Measurements from ENCODE around the gene HSPD1.
A peak's percentile ranks its signal among the peaks of the same experiment; 100 is the strongest.

Gene HSPD1

DNA sequence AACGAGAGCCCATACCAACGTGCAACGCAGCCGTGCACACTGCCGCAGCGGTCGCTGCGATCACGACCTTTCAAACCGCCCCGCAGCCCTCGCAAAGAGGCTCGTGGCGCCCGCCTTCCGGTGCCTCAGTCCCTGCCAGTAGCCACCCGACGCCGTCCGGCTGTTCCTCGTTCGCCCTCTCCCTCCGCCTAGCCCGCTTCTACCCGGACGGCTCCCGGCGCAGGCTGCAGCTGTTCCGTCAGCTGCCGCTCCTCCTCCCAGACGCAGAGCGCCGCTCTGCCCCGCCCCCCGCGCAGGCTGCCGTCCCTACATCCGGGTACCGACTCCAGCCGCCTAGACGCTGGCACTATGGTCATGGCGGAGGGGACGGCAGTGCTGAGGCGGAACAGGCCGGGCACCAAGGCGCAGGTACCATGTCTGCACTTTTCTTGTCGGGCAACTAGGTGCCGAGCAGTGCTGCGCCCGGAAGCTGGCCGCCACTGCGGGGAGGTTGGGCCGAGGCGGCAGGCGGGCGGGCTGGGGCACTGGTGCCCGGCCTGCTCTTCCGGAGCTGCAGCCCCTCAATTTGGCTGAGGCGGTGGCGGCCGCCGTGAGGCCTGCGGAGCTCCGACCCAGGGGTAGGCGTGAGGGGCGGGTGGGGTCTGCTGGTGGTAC, 16.2 kb upstream of the HSPD1 start, which contains the start of gene MOB4 (continued):
- peak; percentile 77; the same call in 1 of the 2 replicates for TF ChIP-seq ZNF843 (tag by site-specific recombination; IDR thresholded peaks at IDR 0.05)
- no peak for TF ChIP-seq ZNF514 (tag by site-specific recombination; IDR thresholded peaks at IDR 0.05)
- no peak for TF ChIP-seq SCRT1 (tag by site-specific recombination; IDR thresholded peaks at IDR 0.05; ENCODE audit: borderline replicate concordance)
- TF ChIP-seq KLF10 (tag by site-specific recombination; IDR thresholded peaks at IDR 0.05) = peak; percentile 78
- peak; percentile 94; the same call in 1 of the 2 replicates for TF ChIP-seq ZEB2 (tag by site-specific recombination; IDR thresholded peaks at IDR 0.05)
- TF ChIP-seq ZNF112 (tag by site-specific recombination; IDR thresholded peaks at IDR 0.05) = no peak
- TF ChIP-seq, protein P1, sequence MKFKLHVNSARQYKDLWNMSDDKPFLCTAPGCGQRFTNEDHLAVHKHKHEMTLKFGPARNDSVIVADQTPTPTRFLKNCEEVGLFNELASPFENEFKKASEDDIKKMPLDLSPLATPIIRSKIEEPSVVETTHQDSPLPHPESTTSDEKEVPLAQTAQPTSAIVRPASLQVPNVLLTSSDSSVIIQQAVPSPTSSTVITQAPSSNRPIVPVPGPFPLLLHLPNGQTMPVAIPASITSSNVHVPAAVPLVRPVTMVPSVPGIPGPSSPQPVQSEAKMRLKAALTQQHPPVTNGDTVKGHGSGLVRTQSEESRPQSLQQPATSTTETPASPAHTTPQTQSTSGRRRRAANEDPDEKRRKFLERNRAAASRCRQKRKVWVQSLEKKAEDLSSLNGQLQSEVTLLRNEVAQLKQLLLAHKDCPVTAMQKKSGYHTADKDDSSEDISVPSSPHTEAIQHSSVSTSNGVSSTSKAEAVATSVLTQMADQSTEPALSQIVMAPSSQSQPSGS (tag by site-specific recombination; IDR thresholded peaks at IDR 0.05; ENCODE audit: low read depth) = no peak
- TF ChIP-seq BCL11B (tag by site-specific recombination; IDR thresholded peaks at IDR 0.05; ENCODE audit: low read depth) = no peak
- peak; percentile 84; the same call in 1 of the 2 replicates for TF ChIP-seq KLF16 (tag by site-specific recombination; IDR thresholded peaks at IDR 0.05)
- TF ChIP-seq, protein P2, sequence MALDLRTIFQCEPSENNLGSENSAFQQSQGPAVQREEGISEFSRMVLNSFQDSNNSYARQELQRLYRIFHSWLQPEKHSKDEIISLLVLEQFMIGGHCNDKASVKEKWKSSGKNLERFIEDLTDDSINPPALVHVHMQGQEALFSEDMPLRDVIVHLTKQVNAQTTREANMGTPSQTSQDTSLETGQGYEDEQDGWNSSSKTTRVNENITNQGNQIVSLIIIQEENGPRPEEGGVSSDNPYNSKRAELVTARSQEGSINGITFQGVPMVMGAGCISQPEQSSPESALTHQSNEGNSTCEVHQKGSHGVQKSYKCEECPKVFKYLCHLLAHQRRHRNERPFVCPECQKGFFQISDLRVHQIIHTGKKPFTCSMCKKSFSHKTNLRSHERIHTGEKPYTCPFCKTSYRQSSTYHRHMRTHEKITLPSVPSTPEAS (tag by site-specific recombination; IDR thresholded peaks at IDR 0.05) = 0 out of 2 replicates have a peak, but pooled peaks have one; percentile 15
- TF ChIP-seq ZNF830 (tag by site-specific recombination; IDR thresholded peaks at IDR 0.05; ENCODE audit: low read depth) = no peak
- no peak for TF ChIP-seq ZNF654 (tag by site-specific recombination; IDR thresholded peaks at IDR 0.05; ENCODE audit: low read depth)
- TF ChIP-seq ZNF214 (tag by site-specific recombination; IDR thresholded peaks at IDR 0.05; ENCODE audit: borderline replicate concordance) = no peak
- no peak for TF ChIP-seq ZBTB21 (tag by site-specific recombination; IDR thresholded peaks at IDR 0.05)
- peak; percentile 64; the same call in 1 of the 2 replicates for TF ChIP-seq KLF8 (tag by site-specific recombination; IDR thresholded peaks at IDR 0.05)
- no peak for TF ChIP-seq GLI2 (tag by site-specific recombination; IDR thresholded peaks at IDR 0.05; ENCODE audit: borderline replicate concordance, low read depth)
- no peak for TF ChIP-seq ZNF354C (tag by site-specific recombination; IDR thresholded peaks at IDR 0.05; ENCODE audit: borderline replicate concordance, low read depth)
- TF ChIP-seq, protein P3, sequence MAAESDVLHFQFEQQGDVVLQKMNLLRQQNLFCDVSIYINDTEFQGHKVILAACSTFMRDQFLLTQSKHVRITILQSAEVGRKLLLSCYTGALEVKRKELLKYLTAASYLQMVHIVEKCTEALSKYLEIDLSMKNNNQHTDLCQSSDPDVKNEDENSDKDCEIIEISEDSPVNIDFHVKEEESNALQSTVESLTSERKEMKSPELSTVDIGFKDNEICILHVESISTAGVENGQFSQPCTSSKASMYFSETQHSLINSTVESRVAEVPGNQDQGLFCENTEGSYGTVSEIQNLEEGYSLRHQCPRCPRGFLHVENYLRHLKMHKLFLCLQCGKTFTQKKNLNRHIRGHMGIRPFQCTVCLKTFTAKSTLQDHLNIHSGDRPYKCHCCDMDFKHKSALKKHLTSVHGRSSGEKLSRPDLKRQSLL (tag by site-specific recombination; IDR thresholded peaks at IDR 0.05) = no peak
- no peak for TF ChIP-seq ZNF266 (tag by site-specific recombination; IDR thresholded peaks at IDR 0.05; ENCODE audit: low read depth)
- TF ChIP-seq, protein P4, sequence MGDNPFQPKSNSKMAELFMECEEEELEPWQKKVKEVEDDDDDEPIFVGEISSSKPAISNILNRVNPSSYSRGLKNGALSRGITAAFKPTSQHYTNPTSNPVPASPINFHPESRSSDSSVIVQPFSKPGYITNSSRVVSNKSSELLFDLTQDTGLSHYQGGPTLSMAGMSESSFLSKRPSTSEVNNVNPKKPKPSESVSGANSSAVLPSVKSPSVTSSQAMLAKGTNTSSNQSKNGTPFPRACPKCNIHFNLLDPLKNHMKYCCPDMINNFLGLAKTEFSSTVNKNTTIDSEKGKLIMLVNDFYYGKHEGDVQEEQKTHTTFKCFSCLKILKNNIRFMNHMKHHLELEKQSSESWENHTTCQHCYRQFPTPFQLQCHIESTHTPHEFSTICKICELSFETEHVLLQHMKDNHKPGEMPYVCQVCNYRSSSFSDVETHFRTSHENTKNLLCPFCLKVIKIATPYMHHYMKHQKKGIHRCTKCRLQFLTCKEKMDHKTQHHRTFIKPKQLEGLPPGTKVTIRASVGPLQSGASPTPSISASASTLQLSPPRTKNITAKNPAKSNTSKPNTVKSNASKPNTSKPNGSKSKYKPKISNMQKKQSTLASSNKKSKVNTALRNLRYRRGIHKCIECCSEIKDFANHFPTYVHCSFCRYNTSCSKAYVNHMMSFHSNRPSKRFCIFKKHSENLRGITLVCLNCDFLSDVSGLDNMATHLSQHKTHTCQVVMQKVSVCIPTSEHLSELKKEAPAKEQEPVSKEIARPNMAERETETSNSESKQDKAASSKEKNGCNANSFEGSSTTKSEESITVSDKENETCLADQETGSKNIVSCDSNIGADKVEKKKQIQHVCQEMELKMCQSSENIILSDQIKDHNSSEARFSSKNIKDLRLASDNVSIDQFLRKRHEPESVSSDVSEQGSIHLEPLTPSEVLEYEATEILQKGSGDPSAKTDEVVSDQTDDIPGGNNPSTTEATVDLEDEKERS (tag by site-specific recombination; IDR thresholded peaks at IDR 0.05) = no peak
- TF ChIP-seq, protein P5, sequence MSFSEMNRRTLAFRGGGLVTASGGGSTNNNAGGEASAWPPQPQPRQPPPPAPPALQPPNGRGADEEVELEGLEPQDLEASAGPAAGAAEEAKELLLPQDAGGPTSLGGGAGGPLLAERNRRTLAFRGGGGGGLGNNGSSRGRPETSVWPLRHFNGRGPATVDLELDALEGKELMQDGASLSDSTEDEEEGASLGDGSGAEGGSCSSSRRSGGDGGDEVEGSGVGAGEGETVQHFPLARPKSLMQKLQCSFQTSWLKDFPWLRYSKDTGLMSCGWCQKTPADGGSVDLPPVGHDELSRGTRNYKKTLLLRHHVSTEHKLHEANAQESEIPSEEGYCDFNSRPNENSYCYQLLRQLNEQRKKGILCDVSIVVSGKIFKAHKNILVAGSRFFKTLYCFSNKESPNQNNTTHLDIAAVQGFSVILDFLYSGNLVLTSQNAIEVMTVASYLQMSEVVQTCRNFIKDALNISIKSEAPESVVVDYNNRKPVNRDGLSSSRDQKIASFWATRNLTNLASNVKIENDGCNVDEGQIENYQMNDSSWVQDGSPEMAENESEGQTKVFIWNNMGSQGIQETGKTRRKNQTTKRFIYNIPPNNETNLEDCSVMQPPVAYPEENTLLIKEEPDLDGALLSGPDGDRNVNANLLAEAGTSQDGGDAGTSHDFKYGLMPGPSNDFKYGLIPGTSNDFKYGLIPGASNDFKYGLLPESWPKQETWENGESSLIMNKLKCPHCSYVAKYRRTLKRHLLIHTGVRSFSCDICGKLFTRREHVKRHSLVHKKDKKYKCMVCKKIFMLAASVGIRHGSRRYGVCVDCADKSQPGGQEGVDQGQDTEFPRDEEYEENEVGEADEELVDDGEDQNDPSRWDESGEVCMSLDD (tag by site-specific recombination; IDR thresholded peaks at IDR 0.05) = peak; percentile 23; the same call in 1 of the 2 replicates
- TF ChIP-seq, protein P6, sequence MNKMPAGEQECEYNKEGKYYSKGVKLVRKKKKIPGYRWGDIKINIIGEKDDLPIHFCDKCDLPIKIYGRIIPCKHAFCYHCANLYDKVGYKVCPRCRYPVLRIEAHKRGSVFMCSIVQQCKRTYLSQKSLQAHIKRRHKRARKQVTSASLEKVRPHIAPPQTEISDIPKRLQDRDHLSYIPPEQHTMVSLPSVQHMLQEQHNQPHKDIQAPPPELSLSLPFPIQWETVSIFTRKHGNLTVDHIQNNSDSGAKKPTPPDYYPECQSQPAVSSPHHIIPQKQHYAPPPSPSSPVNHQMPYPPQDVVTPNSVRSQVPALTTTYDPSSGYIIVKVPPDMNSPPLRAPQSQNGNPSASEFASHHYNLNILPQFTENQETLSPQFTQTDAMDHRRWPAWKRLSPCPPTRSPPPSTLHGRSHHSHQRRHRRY (tag by site-specific recombination; IDR thresholded peaks at IDR 0.05) = no peak
- TF ChIP-seq ZNF558 (tag by site-specific recombination; IDR thresholded peaks at IDR 0.05) = no peak
- TF ChIP-seq, protein P7, sequence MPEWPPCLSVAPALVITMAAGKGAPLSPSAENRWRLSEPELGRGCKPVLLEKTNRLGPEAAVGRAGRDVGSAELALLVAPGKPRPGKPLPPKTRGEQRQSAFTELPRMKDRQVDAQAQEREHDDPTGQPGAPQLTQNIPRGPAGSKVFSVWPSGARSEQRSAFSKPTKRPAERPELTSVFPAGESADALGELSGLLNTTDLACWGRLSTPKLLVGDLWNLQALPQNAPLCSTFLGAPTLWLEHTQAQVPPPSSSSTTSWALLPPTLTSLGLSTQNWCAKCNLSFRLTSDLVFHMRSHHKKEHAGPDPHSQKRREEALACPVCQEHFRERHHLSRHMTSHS (tag by site-specific recombination; IDR thresholded peaks at IDR 0.05) = no peak
- TF ChIP-seq, protein P8, sequence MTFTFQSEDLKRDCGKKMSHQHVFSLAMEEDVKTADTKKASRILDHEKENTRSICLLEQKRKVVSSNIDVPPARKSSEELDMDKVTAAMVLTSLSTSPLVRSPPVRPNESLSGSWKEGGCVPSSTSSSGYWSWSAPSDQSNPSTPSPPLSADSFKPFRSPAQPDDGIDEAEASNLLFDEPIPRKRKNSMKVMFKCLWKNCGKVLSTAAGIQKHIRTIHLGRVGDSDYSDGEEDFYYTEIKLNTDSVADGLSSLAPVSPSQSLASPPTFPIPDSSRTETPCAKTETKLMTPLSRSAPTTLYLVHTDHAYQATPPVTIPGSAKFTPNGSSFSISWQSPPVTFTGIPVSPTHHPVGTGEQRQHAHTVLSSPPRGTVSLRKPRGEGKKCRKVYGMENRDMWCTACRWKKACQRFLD (tag by site-specific recombination; IDR thresholded peaks at IDR 0.05) = no peak
- TF ChIP-seq ZNF561 (tag by site-specific recombination; IDR thresholded peaks at IDR 0.05; ENCODE audit: borderline replicate concordance) = peak; percentile 90
